GM12892 (cell line): Measurements from ENCODE around the gene TXNRD1.

ENCODE experiments used
- POLR2A ChIP-seq: IDR thresholded peaks from 2 replicates; pipeline ENCODE4 v1.6.1; 2011; ENCODE audit warnings: low read depth, low read length, control low read depth
- POLR2AphosphoS5 ChIP-seq: IDR thresholded peaks from 2 replicates; pipeline ENCODE4 v1.6.1; 2011; ENCODE audit warnings: low read depth, low read length, control low read depth

- TF ChIP-seq POLR2A (no peak), POLR2AphosphoS5 (no peak)
Measured at GRCh38 chr12:104291867-104292524, 76.4 kb downstream of the TXNRD1 start.
